B cell (primary cell): ENCODE results near the gene TRIO. TPM values are rescaled to one million over a fixed set of nuclear protein-coding genes. Genes with fewer than 3 reads are reported as not detected.

ENCODE experiments used
- ATAC-seq: fragments of 200-7000 bp; cut with Tn5 transposase; one replicate; pipeline ENCODE4 v1.10.0; 2021; ENCODE audit warnings: low read depth, mild to moderate bottlenecking, moderate number of reproducible peaks, moderate library complexity
- CTCF ChIA-PET: fragments of 350-600 bp; sonication (Branson Sonifier 250); formaldehyde crosslinking; loops from one replicate; lab custom pipeline; 2021; ENCODE audit warnings: antibody characterized with exemption, inconsistent platforms; lab: Charles Lee
- POLR2A ChIA-PET: fragments of 350-600 bp; sonication (Branson Sonifier 250); formaldehyde crosslinking; loops from one replicate; lab custom pipeline; 2021; ENCODE audit warnings: antibody characterized with exemption; lab: Charles Lee
- DNase-seq: peaks from one replicate; pipeline ENCODE4 v3.0.0; 2013
- H2AFZ ChIP-seq: 2 replicates; pipeline ENCODE4 v1.6.1; 2012; ENCODE audit warnings: mild to moderate bottlenecking, low read depth, low read length; ENCODE audit not compliant: insufficient read depth, poor library complexity, severe bottlenecking
- H3K27ac ChIP-seq, 2 donors: 1 replicate in 1 of 2; 2 replicates in 1 of 2; pipeline ENCODE4 v1.5.1; 2012 to 2013; ENCODE audit warnings: low read length in 2 of 2, mild to moderate bottlenecking in 2 of 2, moderate library complexity in 1 of 2
- H3K27me3 ChIP-seq, 4 experiments: fragments of 200-600 bp in 1 of 4; sonication (generic) in 1 of 4; replicated peaks in 1 of 4; 1 replicate in 2 of 4; 2 replicates in 2 of 4; pipeline versions ENCODE4 v1.6.1 to v1.7.0; 2013 to 2016; ENCODE audit warnings: low read length in 3 of 4, mild to moderate bottlenecking in 2 of 4, mixed read lengths in 1 of 4, moderate library complexity in 1 of 4; ENCODE audit not compliant: insufficient read depth in 4 of 4, control insufficient read depth in 3 of 4; ENCODE audit errors: control extremely low read depth in 1 of 4
- H3K36me3 ChIP-seq, 2 experiments: replicated peaks in 1 of 2; 1 replicate in 1 of 2; 2 replicates in 1 of 2; pipeline versions ENCODE4 v1.6.1 to v1.7.1; 2013; ENCODE audit warnings: low read length in 1 of 2; ENCODE audit not compliant: insufficient read depth in 2 of 2, control insufficient read depth in 1 of 2; ENCODE audit errors: control extremely low read depth in 1 of 2, extremely low read depth in 1 of 2
- H3K4me1 ChIP-seq, 2 donors: fragments of 200-600 bp in 1 of 2; sonication (generic) in 1 of 2; 1 replicate in 1 of 2; 2 replicates in 1 of 2; pipeline versions ENCODE4 v1.5.1 to v1.6.1; 2013 to 2017; ENCODE audit warnings: low read length in 2 of 2; ENCODE audit not compliant: control insufficient read depth in 2 of 2, insufficient read depth in 2 of 2
- H3K4me2 ChIP-seq: replicated peaks from 2 replicates; pipeline ENCODE3; 2012; ENCODE audit warnings: mild to moderate bottlenecking, low read depth, low read length; ENCODE audit not compliant: poor library complexity, severe bottlenecking
- H3K4me3 ChIP-seq, 5 experiments: fragments of 200-600 bp in 1 of 5; sonication (generic) in 1 of 5; 1 replicate in 3 of 5; 2 replicates in 2 of 5; pipeline versions ENCODE4 v1.5.1 to v1.7.0; 2011 to 2016; ENCODE audit warnings: low read length in 4 of 5, mild to moderate bottlenecking in 4 of 5, low read depth in 2 of 5, control low read depth in 1 of 5, moderate library complexity in 1 of 5; ENCODE audit not compliant: insufficient read depth in 1 of 5; ENCODE audit errors: control extremely low read depth in 1 of 5, extremely low read depth in 1 of 5
- H3K79me2 ChIP-seq: fragments of 200-600 bp; sonication (generic); one replicate; pipeline ENCODE4 v1.6.0; 2016; ENCODE audit warnings: low read length; ENCODE audit not compliant: control insufficient read depth, insufficient read depth
- H3K9ac ChIP-seq: fragments of 200-600 bp; sonication (generic); 2 replicates; pipeline ENCODE4 v1.6.1; 2017; ENCODE audit warnings: mild to moderate bottlenecking, low read length, moderate library complexity
- H3K9me3 ChIP-seq, 3 donors: one replicate each; pipeline versions ENCODE4 v1.6.1 to v1.7.1; 2013; ENCODE audit warnings: low read length in 2 of 3; ENCODE audit not compliant: control insufficient read depth in 2 of 3, insufficient read depth in 1 of 3; ENCODE audit errors: control extremely low read depth in 1 of 3
- H4K20me1 ChIP-seq: 2 replicates; pipeline ENCODE4 v1.6.0; 2012; ENCODE audit warnings: mild to moderate bottlenecking, low read length; ENCODE audit not compliant: insufficient read depth, control insufficient read depth, poor library complexity, severe bottlenecking
- H3K27ac Mint-ChIP-seq: one replicate; pipeline ENCODE4 v1.8.0; 2021; ENCODE audit warnings: mixed read lengths
- H3K27me3 Mint-ChIP-seq: one replicate; pipeline ENCODE4 v1.8.0; 2021; ENCODE audit warnings: mixed read lengths
- H3K4me1 Mint-ChIP-seq: one replicate; pipeline ENCODE4 v1.8.0; 2021; ENCODE audit warnings: mixed read lengths
- H3K4me3 Mint-ChIP-seq: one replicate; pipeline ENCODE4 v1.8.0; 2021; ENCODE audit warnings: mixed read lengths
- H3K9me3 Mint-ChIP-seq: one replicate; pipeline ENCODE4 v1.8.0; 2022; ENCODE audit warnings: mixed read lengths; ENCODE audit not compliant: insufficient read depth
- CTCF ChIP-seq: fragments of 200-600 bp; IDR thresholded peaks from one replicate; pipeline ENCODE4 v1.8.0; 2022; ENCODE audit warnings: antibody characterized with exemption, mild to moderate bottlenecking
- EZH2 ChIP-seq: IDR thresholded peaks from 2 replicates; pipeline ENCODE4 v1.6.1; 2012; ENCODE audit warnings: borderline replicate concordance, low read depth, mild to moderate bottlenecking, moderate library complexity, low read length; ENCODE audit not compliant: insufficient read depth, poor library complexity, severe bottlenecking
- WGBS: methylation state at CpG from one replicate; pipeline ENCODE4 v1.1.5; 2013; ENCODE audit warnings: missing lambda C conversion rate; ENCODE audit not compliant: insufficient coverage; 5-methylcytosine and 5-hydroxymethylcytosine counted together
- intact Hi-C: fragments of 100-400 bp; cut with micrococcal nuclease; formaldehyde crosslinking; loops from one replicate; pipeline ENCODE4 v1.10.0; 2022
- polyA plus RNA-seq: library from polyadenylated mRNA; depleted of rRNA; stranded (reverse); fragments of >200 nt; gene quantifications from 2 replicates; pipeline ENCODE4 v1.2.3, GENCODE V29; 2012
- total RNA-seq, 2 donors: library from RNA; stranded (reverse); fragments of 120-200 nt in 1 of 2; gene quantifications; 1 replicate in 1 of 2; 2 replicates in 1 of 2; pipeline versions ENCODE4 v1.2.3 to v1.2.4, GENCODE V29; 2013 to 2022

The TRIO gene
- total and polyA plus RNA-seq, 2 donors (not counting 1 experiment from before 2014, with no cell fraction given) = 90.5 to 479 TPM

DNA sequence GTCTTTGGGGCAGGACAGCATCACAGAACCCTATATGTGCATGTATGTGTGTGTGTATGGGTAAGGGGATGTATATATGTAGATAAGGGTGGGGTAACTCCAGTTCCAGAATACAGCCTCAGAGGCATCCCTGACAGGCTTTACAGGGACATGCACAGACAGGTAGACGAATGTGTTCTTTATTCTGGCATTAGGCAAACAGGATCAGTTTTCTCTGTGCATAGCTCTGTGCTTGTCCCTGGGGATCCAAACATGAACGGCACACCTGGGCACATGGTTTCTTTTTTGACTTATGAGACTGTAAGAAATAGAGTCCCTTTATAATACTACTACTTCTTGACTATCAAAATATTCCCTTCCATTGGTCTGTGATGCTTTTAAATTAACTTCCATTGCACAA lies 120.6 kb downstream of the TRIO start:
- ChIA-PET POLR2A (no interaction called here), CTCF (interaction anchor here (0.9 to 2.3 kb wide), 4 partner anchors 23 to 155 kb away, joined by 3 to 11 read pairs (median 3); no protein-coding TSS in a partner anchor)
- Mint-ChIP-seq H3K9me3 (no peaks in the 10 kb centered on the region), H3K27me3 (no peaks in the 10 kb centered on the region), H3K4me3 (peak overlapping the region; percentile 11), H3K27ac (peak overlapping the region; percentile 12), H3K4me1 (peaks cover 74% of the 10 kb centered on the region)
- TF ChIP-seq EZH2 (no peak), CTCF (no peak)
- no peaks in the 10 kb centered on the region for H3K27me3 ChIP-seq
- H3K4me1 ChIP-seq = peaks cover 25 to 29% of the 10 kb centered on the region in 2 donors
- ATAC-seq (peak; percentile 19), DNase-seq (peak; percentile 49)
- intact Hi-C loops = loop anchor here (1.0 to 2.0 kb wide), 4 partner anchors 14 to 252 kb away; partner anchors contain the start of gene TRIO
- 22% methylated on average over 1 of the region's 2 CpGs for WGBS
- H3K4me2 ChIP-seq = peak overlapping the region; percentile 24
- peaks cover 61% of the 10 kb centered on the region for H4K20me1 ChIP-seq
- no peaks in the 10 kb centered on the region for H3K36me3 ChIP-seq
- no peak overlapping the region for H2AFZ ChIP-seq
- no peaks in the 10 kb centered on the region for H3K9me3 ChIP-seq
- H3K9ac ChIP-seq = no peak overlapping the region
- no peak overlapping the region for H3K4me3 ChIP-seq
- peak overlapping the region in 1 of 2 donors; percentile 25 for H3K27ac ChIP-seq
- peaks cover 78% of the 10 kb centered on the region for H3K79me2 ChIP-seq

GRCh38 chr5:14264605-14265316 lies 121.6 kb downstream of the TRIO start:
- peaks cover 22 to 23% of the 10 kb centered on the region in 2 donors for H3K4me1 ChIP-seq
- Mint-ChIP-seq H3K27me3 (no peaks in the 10 kb centered on the region), H3K4me1 (peaks cover 74% of the 10 kb centered on the region), H3K9me3 (no peaks in the 10 kb centered on the region), H3K27ac (peak overlapping the region; percentile 88), H3K4me3 (peak overlapping the region; percentile 82)
- TF ChIP-seq CTCF (no peak), EZH2 (no peak)
- no peaks in the 10 kb centered on the region for H3K36me3 ChIP-seq
- H4K20me1 ChIP-seq = peaks cover 61% of the 10 kb centered on the region
- DNase-seq (peak; percentile 89), ATAC-seq (peak; percentile 97)
- H3K9ac ChIP-seq = peak overlapping the region; percentile 62
- peaks cover 78% of the 10 kb centered on the region for H3K79me2 ChIP-seq
- peak overlapping the region in 1 of 2 donors; percentile 21 for H3K27ac ChIP-seq
- ChIA-PET CTCF (interaction anchor here (0.6 to 2.3 kb wide), 3 partner anchors 55 to 273 kb away, joined by 3 to 11 read pairs (median 3); no protein-coding TSS in a partner anchor), POLR2A (interaction anchor here (0.7 kb wide), 1 partner anchor 158 kb away, joined by 3 read pairs; no protein-coding TSS in a partner anchor)
- intact Hi-C loops = loop anchor here (1.0 to 2.0 kb wide), 4 partner anchors 15 to 253 kb away; partner anchors contain the start of gene TRIO
- H2AFZ ChIP-seq = peak overlapping the region; percentile 64
- WGBS = 0% methylated on average over 10 of the region's 26 CpGs
- peak overlapping the region; percentile 5 to 60 (median 32) for H3K4me3 ChIP-seq
- no peaks in the 10 kb centered on the region for H3K27me3 ChIP-seq
- no peaks in the 10 kb centered on the region for H3K9me3 ChIP-seq
- H3K4me2 ChIP-seq = peak overlapping the region; percentile 82
